DMS153 treated with DMSO at 0.1 percent for 48 hours (cell line): Measurements from ENCODE around the gene IGHMBP2.

Experiments used
- DNase-seq: peaks from one replicate; lab custom pipeline; 2025; ENCODE audit not compliant: unreplicated experiment; lab: John Stamatoyannopoulos, UW

Gene IGHMBP2

DNA sequence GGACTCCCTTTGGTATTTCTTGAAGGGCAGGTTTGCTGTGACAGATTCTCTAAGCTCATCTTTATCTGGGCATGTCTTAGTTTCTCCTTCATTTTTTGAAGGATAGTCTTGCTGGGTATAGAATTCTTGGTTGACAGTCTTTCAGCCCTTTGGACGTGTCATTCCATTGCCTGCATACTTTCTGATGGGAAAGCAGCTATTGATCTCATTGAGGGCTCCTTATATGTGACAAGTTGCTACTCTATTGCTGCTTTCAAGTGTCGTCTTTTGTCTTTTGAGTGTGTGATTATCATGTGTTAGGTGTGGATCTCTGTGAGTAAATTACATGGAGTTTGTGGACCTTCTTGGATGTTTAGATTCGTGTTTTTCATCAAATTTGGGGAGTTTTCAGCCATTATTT lies 21.9 kb downstream of the IGHMBP2 start:
- no peak for DNase-seq

GRCh38 chr11:68927280-68928135 lies 23.8 kb downstream of the IGHMBP2 start:
- DNase-seq: no peak

DNA sequence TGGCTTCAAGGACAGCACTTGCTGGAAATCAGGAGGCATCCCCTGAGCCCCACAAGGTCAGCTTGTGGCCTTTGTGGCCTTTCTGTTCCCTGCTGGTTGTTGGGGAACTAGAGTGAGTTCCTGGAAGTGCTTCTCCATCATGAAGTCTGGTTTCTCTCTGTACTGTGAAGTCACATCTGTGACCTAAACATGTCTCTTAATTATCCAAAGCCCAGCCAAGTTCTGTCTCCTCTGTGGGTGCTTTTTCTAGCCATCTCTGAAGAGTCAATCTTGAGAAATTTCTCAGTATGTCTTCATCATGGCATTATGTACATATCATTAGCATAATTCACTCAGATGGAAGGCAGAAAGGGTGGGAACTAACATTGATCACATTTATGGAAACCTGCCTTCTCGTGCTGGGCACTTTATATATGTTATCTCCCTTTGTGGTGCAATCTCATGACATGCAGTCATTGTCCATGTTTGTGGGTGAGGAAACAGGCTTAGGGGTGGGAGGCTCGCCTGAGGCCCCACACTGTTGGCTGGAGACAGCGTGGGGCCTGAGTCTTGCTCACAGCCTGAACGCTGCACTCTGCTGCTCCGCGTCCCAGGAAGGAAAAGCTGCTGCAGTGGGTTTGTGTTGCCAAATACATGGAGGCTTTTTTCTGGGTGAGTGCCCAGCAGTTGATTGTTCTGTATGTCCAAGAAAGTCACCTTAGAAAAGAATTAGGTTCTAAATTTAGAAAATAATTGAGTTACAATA lies 24.6 kb downstream of the IGHMBP2 start:
- no peak for DNase-seq

GRCh38 chr11:68929135-68929534 lies 25.4 kb downstream of the IGHMBP2 start:
- DNase-seq: no peak

DNA sequence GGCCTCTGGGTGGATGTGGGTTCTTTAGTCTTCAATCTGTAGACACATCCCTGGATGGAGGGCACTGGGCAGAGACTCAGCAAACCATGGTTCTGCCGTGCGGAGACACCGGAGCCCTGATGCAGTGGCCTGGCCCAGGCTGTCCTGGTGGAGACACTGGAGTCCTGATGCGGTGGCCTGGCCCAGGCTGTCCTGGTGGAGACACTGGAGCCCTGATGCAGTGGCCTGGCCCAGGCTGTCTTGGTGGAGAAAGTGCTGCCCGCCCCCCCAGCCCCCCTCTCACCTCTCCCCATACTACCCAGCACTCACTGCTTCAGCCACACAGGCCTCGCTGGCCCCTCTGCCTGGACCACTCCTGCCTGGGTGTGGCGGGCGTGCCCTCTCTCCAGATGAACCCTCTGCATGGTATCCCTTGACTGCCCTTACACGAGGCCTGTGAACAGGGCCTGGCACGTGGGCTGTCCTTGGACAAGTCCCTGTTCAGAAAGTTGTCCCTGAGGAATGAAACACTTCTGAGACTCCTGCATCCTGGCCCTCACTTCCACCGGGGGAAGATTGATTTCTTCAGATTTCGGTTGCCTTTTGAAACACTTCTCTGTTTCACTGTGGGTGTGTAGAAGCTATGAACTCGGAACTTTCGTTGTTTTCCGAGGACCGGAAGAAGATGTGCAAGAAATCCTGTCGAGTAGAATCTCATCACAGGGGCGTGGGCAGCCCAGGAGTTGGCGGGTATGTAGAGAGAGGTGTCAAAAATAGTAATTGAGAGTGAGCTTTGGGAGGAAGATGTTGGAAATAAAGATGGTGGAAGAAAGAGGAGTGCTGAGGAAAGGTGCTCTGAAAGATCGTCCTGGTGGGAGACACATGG lies 26.2 kb downstream of the IGHMBP2 start:
- no peak for DNase-seq

DNA sequence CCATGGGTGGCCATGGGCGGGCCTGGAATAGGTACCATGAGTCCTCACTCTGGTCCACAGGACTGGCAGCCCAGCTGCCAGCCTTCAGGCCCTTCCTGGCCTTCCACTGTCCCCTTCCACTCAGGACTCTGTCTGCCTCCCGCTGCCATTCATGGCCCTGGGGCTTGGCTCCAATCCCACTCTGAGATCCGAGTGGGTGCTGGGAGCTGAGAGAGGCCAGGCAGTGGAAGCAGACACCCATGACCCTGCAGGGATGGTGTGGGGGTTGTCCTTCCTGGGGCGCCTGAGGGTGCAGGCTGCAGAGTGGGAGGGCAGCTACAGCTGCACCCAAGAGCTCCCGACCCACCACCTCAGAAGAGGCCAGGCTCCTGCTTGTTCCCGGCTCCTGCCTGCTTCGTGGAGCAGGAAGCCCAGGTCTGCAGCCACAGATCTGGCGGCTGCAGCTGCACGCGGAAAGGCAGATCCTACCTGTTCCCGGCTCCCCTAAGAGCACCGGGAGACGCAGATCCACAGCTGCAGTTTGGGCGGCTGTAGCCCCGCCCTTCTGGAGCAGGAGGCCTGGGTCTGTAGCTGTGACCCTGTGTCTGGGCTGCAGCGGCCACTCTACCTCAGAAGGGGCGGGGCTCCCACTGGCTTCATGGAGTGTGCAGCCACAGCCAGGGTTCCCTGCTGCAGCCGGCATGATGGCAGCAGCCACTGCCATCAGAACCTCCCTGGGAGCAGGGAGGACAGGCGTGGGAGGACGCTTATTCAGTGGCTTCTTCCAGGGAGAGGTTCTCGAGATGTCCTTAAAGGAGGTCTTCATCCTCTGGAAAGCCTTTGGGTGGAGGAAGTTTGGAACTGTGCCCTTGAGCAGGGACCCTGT lies 27.5 kb downstream of the IGHMBP2 start:
- no peak for DNase-seq

DNA sequence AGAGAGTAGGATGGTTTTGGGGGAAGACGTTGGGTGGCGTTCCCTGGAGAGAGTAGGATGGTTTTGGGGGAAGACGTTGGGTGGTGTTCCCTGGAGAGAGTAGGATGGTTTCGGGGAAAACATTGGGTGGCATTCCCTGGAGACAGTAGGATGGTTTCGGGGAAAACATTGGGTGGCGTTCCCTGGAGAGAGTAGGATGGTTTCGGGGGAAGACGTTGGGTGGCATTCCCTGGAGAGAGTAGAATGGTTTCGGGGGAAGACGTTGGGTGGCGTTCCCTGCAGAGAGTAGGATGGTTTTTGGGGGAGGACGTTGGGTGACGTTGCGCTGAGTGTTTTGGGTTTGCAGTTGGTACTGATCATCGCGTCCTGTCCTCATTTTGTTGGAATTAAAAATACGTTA lies 28.2 kb downstream of the IGHMBP2 start:
- DNase-seq: no peak

- DNase-seq: no peak
Measured at GRCh38 chr11:68932358-68932757, 28.7 kb downstream of the IGHMBP2 start.

GRCh38 chr11:68932933-68933577 lies 29.4 kb downstream of the IGHMBP2 start:
- no peak for DNase-seq

DNA sequence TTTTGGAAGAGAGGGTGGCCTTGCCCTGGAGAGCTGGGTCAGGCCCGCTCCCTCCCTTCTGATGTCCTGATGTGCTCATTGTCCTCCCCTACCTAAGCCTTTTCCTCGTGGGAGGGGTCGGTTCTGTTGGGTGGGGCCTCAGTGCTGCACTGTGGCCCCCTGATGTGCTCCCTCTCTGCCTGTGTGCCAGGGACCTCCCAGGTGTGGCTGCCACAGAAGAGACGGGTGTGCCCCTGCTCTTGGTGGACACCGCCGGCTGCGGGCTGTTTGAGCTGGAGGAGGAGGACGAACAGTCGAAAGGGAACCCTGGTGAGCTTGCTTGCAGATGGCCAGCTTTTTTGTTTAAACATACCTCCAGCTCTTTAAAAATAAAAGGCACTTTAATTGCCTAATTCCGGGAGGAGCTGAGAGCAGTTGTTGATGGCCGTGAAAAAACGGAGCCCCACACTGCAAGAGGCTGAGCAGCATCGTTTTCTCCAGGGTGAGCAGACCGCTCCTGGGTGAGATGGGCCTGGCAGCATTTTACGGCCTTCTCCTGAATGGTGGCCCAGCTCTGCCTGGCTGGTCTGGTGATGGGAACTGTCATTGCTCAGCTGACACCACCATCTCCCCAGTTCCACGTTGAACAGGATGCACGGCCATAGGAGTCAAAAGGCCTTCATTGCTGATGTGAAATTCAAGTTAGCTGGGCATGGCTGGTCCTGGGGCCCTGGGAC lies 30.1 kb downstream of the IGHMBP2 start:
- no peak for DNase-seq

- DNase-seq: no peak
Measured at GRCh38 chr11:68934321-68934645, 30.6 kb downstream of the IGHMBP2 start.

- DNase-seq: no peak
Measured at GRCh38 chr11:68934666-68935065, 31.0 kb downstream of the IGHMBP2 start.

- DNase-seq: no peak
Measured at GRCh38 chr11:68935066-68935465, 31.4 kb downstream of the IGHMBP2 start.

GRCh38 chr11:68935516-68936357 lies 32.0 kb downstream of the IGHMBP2 start:
- no peak for DNase-seq

GRCh38 chr11:68936358-68936636 lies 32.6 kb downstream of the IGHMBP2 start:
- no peak for DNase-seq

DNA sequence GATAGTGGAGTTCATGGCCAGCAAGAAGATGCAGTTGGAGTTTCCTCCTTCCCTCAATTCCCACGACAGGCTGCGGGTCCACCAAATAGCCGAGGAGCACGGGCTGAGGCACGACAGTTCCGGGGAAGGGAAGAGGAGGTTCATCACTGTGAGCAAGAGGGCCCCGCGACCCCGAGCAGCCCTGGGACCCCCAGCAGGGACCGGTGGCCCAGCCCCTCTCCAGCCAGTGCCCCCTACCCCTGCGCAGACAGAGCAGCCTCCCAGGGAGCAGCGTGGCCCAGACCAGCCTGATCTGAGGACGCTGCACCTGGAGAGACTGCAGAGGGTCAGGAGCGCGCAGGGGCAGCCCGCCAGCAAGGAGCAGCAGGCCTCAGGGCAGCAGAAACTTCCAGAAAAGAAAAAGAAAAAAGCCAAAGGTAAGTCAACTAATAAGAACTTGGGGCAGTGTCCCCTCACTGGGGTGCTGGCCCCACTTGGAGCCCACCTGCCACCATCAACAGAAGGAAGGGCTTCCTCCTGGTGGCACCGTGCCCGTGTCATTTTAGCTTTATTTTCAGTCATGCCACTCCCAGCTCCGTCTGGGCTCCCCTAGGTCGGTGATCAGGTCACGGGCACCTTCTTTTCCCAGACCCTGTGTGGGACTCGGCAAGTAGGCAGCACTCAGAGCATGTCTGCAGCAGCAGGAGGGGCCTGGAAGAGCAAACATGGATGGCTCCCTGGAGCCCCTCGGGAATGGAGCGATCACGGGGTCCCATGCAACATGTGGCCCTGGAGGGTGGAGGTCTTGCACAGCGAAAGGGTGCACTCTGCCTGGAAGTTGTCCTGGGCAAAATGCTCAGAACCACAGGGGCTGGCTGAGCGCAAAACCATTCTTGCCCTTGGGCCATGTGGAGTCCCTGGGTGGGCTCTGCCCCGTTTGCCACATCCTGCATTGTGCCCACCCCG lies 33.3 kb downstream of the IGHMBP2 start:
- DNase-seq: no peak

- no peak for DNase-seq
Measured at GRCh38 chr11:68938088-68938487, 34.4 kb downstream of the IGHMBP2 start.
